ENCODE data around the gene ZNF641. TPM values are rescaled to one million over a fixed set of nuclear protein-coding genes. Genes with fewer than 3 reads are reported as not detected.

Gene ZNF641

DNA sequence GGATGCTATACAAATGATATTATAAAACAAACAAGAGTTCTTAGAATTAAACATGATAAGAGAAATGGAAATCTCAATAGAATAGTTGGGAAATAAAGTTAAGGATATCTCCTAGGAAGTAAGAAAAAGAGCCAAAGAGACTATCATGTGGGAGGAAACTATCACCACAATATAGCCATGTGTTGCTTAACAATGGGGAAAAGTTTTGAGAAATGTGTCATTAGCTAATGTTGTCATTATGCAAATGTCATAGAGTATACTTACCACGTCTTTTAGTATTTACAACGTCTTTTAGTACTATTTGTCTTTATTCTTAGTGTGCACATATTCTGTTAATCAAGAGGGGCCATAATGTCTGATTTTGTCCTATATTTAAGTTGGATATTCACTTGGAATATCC lies 58.7 kb downstream of the ZNF641 start:
- H2BK120ac ChIP-seq (ENCODE audit: low read depth, low read length), result no peak overlapping the region
- H3K14ac ChIP-seq (ENCODE audit: low read length), result no peak overlapping the region
- no peak overlapping the region for H3K9ac ChIP-seq (ENCODE audit: low read depth, low read length, poor library complexity)
- no peak overlapping the region for H3K4me2 ChIP-seq (ENCODE audit: insufficient read depth, low read length, poor library complexity, severe bottlenecking)
- no peak overlapping the region for H2BK15ac ChIP-seq (ENCODE audit: low read length)
- no peaks in the 10 kb centered on the region for H3K36me3 ChIP-seq (replicated peaks in 1 of 2; ENCODE audit: control insufficient read depth in 2 of 2, insufficient read depth in 2 of 2, low read length in 2 of 2)
- no peak overlapping the region for H2AK5ac ChIP-seq (ENCODE audit: low read depth, low read length)
- no peak overlapping the region for H3K23ac ChIP-seq (ENCODE audit: low read depth, low read length, poor library complexity)
- no peak overlapping the region for H2AFZ ChIP-seq (ENCODE audit: low read length)
- H2BK5ac ChIP-seq (ENCODE audit: low read length), result no peak overlapping the region
- peaks cover 0 to 23% (median 0%) of the 10 kb centered on the region in 3 experiments for H3K27me3 ChIP-seq (ENCODE audit: control insufficient read depth in 3 of 3, insufficient read depth in 3 of 3, low read depth in 1 of 3, low read length in 3 of 3)
- no peaks in the 10 kb centered on the region for H3K79me1 ChIP-seq (ENCODE audit: low read depth, low read length)
- WGBS, 2 donors (ENCODE audit: extremely low coverage in 2 of 2, insufficient read length in 2 of 2, insufficient replicate concordance in 1 of 2), result no CpG with 5 or more reads among the region's 2 CpGs
- H3K4ac ChIP-seq (ENCODE audit: low read length), result no peak overlapping the region
- H3K9me3 ChIP-seq (replicated peaks in 1 of 2; ENCODE audit: control insufficient read depth in 2 of 2, insufficient read depth in 1 of 2, low read depth in 1 of 2, low read length in 2 of 2), result peaks cover 1 to 5% of the 10 kb centered on the region in 2 donors
- H3K18ac ChIP-seq (ENCODE audit: low read length), result no peak overlapping the region
- H3K4me1 ChIP-seq (ENCODE audit: control insufficient read depth in 2 of 2, insufficient read depth in 1 of 2, low read depth in 1 of 2, low read length in 2 of 2), result no peaks in the 10 kb centered on the region
- DNase-seq (ENCODE audit: low spot score), result no peak
- H4K91ac ChIP-seq (ENCODE audit: low read depth, low read length, poor library complexity), result no peak overlapping the region
- H3K27ac ChIP-seq (replicated peaks; ENCODE audit: low read length), result no peak overlapping the region
- H3K4me3 ChIP-seq (ENCODE audit: low read length in 2 of 2), result no peak overlapping the region
- no peak overlapping the region for H2BK12ac ChIP-seq (ENCODE audit: low read length)
- H4K8ac ChIP-seq (ENCODE audit: low read depth, low read length), result no peak overlapping the region

DNA sequence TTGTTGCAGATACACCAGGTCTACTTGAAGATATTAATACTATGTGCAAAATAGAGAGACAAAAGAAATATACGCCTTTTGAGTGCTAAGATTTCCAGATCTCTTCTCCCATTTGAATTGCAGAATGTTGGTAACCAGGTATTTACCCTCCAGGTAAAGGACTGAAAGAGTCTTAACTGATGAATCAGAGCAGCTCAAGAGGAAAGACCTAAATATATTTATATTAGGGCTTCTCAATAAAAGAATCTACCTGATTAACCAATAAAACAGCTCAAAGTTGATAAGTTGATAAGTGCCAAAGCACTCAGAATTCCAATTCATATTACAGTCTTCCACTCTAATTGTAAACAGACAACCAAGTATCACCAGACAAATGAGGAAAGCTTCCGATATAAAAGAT lies 59.2 kb downstream of the ZNF641 start:
- no peak overlapping the region for H3K23ac ChIP-seq (ENCODE audit: low read depth, low read length, poor library complexity)
- H3K27me3 ChIP-seq (ENCODE audit: control insufficient read depth in 3 of 3, insufficient read depth in 3 of 3, low read depth in 1 of 3, low read length in 3 of 3), result peaks cover 0 to 22% (median 0%) of the 10 kb centered on the region in 3 experiments
- H3K14ac ChIP-seq (ENCODE audit: low read length), result no peak overlapping the region
- no peak overlapping the region for H3K27ac ChIP-seq (replicated peaks; ENCODE audit: low read length)
- H4K8ac ChIP-seq (ENCODE audit: low read depth, low read length), result no peak overlapping the region
- H2AK5ac ChIP-seq (ENCODE audit: low read depth, low read length), result no peak overlapping the region
- H2AFZ ChIP-seq (ENCODE audit: low read length), result no peak overlapping the region
- no peaks in the 10 kb centered on the region for H3K79me1 ChIP-seq (ENCODE audit: low read depth, low read length)
- peaks cover 1 to 5% of the 10 kb centered on the region in 2 donors for H3K9me3 ChIP-seq (replicated peaks in 1 of 2; ENCODE audit: control insufficient read depth in 2 of 2, insufficient read depth in 1 of 2, low read depth in 1 of 2, low read length in 2 of 2)
- H4K91ac ChIP-seq (ENCODE audit: low read depth, low read length, poor library complexity), result no peak overlapping the region
- H2BK15ac ChIP-seq (ENCODE audit: low read length), result no peak overlapping the region
- no peak overlapping the region for H3K4me2 ChIP-seq (ENCODE audit: insufficient read depth, low read length, poor library complexity, severe bottlenecking)
- H3K9ac ChIP-seq (ENCODE audit: low read depth, low read length, poor library complexity), result no peak overlapping the region
- no peak overlapping the region for H3K4ac ChIP-seq (ENCODE audit: low read length)
- no peaks in the 10 kb centered on the region for H3K4me1 ChIP-seq (ENCODE audit: control insufficient read depth in 2 of 2, insufficient read depth in 1 of 2, low read depth in 1 of 2, low read length in 2 of 2)
- no CpG with 5 or more reads among the region's 2 CpGs for WGBS, 2 donors (ENCODE audit: extremely low coverage in 2 of 2, insufficient read length in 2 of 2, insufficient replicate concordance in 1 of 2)
- no peak overlapping the region for H3K18ac ChIP-seq (ENCODE audit: low read length)
- no peak overlapping the region for H3K4me3 ChIP-seq (ENCODE audit: low read length in 2 of 2)
- no peak overlapping the region for H2BK120ac ChIP-seq (ENCODE audit: low read depth, low read length)
- DNase-seq (ENCODE audit: low spot score), result no peak
- H3K36me3 ChIP-seq (replicated peaks in 1 of 2; ENCODE audit: control insufficient read depth in 2 of 2, insufficient read depth in 2 of 2, low read length in 2 of 2), result no peaks in the 10 kb centered on the region
- no peak overlapping the region for H2BK5ac ChIP-seq (ENCODE audit: low read length)
- H2BK12ac ChIP-seq (ENCODE audit: low read length), result no peak overlapping the region

DNA sequence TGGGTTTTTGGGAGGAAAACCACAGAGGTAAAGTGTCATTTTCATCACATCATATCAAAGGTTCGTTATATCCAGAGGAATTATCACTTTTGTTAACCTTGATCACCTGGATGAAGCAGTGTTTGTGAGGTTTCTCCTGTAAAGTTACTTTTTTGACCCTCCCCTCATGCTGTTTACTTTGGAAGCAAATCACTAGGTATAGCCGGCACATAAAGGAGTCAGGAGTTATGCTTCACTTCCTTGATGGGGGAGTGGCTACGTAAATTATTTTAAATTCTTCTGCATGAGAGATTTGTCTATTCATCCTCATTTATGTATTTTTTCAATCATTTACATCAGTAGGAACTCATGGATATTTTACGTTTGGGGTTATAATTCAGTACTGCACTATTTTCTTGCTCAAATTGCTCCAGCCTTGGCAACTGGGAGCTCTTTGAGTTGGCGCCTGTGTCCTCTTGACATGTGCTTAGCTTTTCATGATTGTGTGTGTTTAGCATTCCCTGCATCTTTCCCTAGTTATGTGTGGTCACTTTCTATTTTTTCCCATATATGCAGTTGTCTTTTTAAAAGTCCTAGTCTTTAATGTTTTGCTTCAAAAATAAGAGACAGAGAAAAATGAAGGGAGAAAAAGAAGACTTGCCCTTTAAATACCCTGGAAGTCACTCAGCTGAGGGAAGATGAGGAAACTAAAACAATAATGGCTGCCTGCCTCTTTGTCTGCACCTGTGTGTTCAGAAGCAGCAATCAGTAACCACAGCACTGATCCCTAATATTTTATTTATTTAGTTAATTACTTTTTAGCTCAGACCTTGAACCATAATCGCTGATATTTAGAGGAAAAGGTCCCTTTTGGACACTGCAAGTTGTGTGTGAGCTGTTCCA lies 62.1 kb downstream of the ZNF641 start:
- DNase-seq (ENCODE audit: low spot score), result no peak
- no CpG with 5 or more reads among the region's 6 CpGs for WGBS, 2 donors (ENCODE audit: extremely low coverage in 2 of 2, insufficient read length in 2 of 2, insufficient replicate concordance in 1 of 2)
- Histone ChIP-seq H2AFZ (ENCODE audit: low read length) (peak overlapping the region; percentile 6), H3K9ac (ENCODE audit: low read depth, low read length, poor library complexity) (no peak overlapping the region), H3K79me1 (ENCODE audit: low read depth, low read length) (no peaks in the 10 kb centered on the region), H4K91ac (ENCODE audit: low read depth, low read length, poor library complexity) (no peak overlapping the region), H4K8ac (ENCODE audit: low read depth, low read length) (no peak overlapping the region), H3K23ac (ENCODE audit: low read depth, low read length, poor library complexity) (no peak overlapping the region), H3K18ac (ENCODE audit: low read length) (no peak overlapping the region), H3K14ac (ENCODE audit: low read length) (no peak overlapping the region), H2AK5ac (ENCODE audit: low read depth, low read length) (no peak overlapping the region), H3K4me3 (ENCODE audit: low read length in 2 of 2) (no peak overlapping the region), H3K27ac (replicated peaks; ENCODE audit: low read length) (no peak overlapping the region), H2BK120ac (ENCODE audit: low read depth, low read length) (no peak overlapping the region), H3K4ac (ENCODE audit: low read length) (no peak overlapping the region), H3K9me3 (replicated peaks in 1 of 2; ENCODE audit: control insufficient read depth in 2 of 2, insufficient read depth in 1 of 2, low read depth in 1 of 2, low read length in 2 of 2) (no peaks in the 10 kb centered on the region), H2BK12ac (ENCODE audit: low read length) (no peak overlapping the region), H3K4me2 (ENCODE audit: insufficient read depth, low read length, poor library complexity, severe bottlenecking) (no peak overlapping the region), H2BK5ac (ENCODE audit: low read length) (no peak overlapping the region), H3K36me3 (replicated peaks in 1 of 2; ENCODE audit: control insufficient read depth in 2 of 2, insufficient read depth in 2 of 2, low read length in 2 of 2) (no peaks in the 10 kb centered on the region), H2BK15ac (ENCODE audit: low read length) (no peak overlapping the region), H3K27me3 (ENCODE audit: control insufficient read depth in 3 of 3, insufficient read depth in 3 of 3, low read depth in 1 of 3, low read length in 3 of 3) (peaks cover 0 to 12% (median 0%) of the 10 kb centered on the region in 3 experiments), H3K4me1 (ENCODE audit: control insufficient read depth in 2 of 2, insufficient read depth in 1 of 2, low read depth in 1 of 2, low read length in 2 of 2) (peaks cover 0 to 4% of the 10 kb centered on the region in 2 donors)

Small RNAs within 50 kb of the gene (small RNA-seq; reads per million reads assigned to genes)
- gene AC024257.2 (ENCODE audit: insufficient read depth), result not detected
